Activated T-cell treated with anti-CD3 and anti-CD28 coated beads, Interleukin-2, amount 50 U/mL, for 1 hour (primary cell): ENCODE measurements around the gene RBM47.
"Not testable (repeated sequence)": the region's sequence is repeated elsewhere in the genome, so short reads cannot be mapped to it uniquely, and the experiment has no call there.

ENCODE experiments used
- DNase-seq: peaks from one replicate; pipeline ENCODE4 v3.0.0-alpha.2; 2020

Gene RBM47

DNA sequence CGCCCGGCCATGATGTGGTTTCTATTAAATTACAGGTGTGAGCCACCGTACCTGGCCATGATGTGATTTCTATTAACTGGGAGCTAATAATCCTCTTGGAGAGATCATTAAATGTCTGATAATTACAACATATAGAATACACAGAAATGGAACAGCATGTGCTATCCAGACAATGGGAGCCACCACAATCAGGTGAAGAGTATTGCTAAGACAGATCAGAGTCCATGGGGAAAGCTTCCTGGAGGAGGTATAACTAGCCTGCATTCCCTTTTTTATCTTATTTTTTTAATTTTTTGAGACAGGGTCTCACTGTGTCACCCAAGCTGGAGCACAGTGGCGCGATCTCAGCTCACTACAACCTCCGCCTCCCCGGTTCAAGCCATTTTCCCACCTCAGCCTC is 147.7 kb downstream of the RBM47 start:
- DNase-seq = no peak

DNA sequence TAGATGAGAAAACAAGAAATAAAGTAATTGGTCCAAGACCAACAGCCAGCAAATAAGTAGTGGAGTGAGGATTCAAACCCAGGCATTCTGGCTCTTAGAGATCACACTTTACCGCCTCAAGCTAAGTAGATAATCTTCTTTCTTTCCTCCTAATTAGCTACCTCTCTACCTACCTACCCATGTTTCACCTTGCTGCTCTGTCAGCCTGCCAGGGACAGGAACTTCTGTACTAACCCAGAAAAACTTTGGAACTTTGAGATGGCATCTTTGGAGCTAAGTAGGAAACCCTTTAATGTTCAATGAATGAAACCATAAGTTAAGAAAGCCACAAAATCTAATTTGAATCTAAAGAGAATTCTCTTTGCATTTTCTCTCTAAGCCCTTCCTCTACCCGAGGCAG is 149.4 kb downstream of the RBM47 start:
- no peak for DNase-seq

GRCh38 chr4:40479378-40479777 is 150.3 kb downstream of the RBM47 start:
- no peak for DNase-seq

GRCh38 chr4:40475609-40476008 is 154.1 kb downstream of the RBM47 start:
- no peak for DNase-seq

DNA sequence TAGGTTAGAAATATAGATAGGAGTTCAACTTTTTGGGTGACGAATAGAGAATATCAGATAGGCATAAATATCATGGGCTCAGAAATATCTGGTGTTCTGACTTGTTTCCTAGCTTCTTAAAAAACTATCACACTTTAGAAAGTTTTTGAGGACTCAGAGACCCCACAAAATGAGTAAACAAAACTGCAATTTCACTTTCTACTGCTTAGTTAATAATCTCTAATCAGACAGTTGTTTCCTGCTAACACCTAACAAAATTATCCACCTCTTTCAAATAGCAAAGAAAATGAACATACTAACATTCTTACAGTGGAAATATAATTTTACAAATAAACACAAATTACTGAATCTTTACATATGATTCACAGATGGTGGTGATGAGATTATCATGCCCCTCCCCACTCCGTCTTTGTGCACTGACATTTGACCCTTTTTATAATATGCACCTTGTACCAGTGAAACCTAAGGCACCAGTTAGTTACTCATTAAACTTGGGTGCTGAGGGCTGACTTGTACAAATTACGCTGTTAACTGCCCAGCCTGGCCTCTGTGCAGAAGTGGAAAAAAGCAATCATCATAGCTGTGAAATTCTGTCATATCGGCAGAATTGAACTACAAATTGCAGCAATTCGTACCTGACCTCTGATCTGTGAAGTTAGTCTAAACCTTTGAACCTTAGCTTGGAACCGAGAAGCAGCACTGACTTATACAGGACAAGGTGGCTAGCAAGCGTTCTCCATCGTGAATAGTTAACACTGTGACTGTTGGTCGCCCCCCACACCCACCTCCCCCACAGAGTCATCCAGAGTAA is 155.9 kb downstream of the RBM47 start:
- no peak for DNase-seq

- DNase-seq = no peak
Observed at GRCh38 chr4:40471923-40472322, 157.7 kb downstream of the RBM47 start.

DNA sequence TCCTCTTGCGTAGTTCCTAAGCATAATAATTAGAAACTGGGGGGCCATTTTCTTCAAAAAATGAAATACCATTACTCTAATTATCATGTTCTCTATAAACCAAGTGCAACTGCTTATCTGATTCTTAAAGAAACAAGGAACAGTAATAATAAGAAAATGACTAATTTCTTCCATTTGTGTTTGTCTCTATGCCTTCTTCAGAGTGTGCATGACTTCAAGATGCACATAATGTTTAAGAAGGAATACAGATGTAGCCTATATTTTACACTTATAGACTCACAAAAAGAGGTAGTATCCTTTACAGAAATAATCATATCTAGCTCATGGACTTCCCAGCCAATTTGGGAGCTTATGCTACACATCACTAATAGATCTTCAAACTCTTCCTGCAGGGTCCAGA is 162.9 kb downstream of the RBM47 start:
- DNase-seq = no peak

- DNase-seq = no peak
Observed at GRCh38 chr4:40462326-40462725, 167.3 kb downstream of the RBM47 start.

DNA sequence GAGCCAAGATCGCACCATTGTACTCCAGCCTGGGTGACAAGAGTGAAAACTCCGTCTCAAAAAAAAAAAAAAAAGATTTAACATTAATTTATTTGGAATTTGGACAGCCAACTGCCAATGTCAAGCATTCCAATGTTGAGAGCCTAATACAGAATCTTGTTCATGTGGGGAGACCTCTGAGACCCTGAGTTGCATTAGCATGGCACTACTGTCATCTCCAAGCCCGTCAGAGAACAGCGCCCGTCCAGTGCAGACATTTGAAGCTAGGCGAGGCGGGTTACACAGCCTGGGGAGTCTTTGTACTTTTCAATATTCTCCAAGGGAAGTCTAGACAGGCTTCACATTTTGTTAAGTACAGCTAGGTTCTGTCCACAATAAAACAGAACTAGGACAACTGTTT is 167.8 kb downstream of the RBM47 start:
- DNase-seq = no peak

- DNase-seq = no peak
Observed at GRCh38 chr4:40461062-40461461, 168.6 kb downstream of the RBM47 start.

- no peak for DNase-seq
Observed at GRCh38 chr4:40458683-40459082, 171.0 kb downstream of the RBM47 start.

DNA sequence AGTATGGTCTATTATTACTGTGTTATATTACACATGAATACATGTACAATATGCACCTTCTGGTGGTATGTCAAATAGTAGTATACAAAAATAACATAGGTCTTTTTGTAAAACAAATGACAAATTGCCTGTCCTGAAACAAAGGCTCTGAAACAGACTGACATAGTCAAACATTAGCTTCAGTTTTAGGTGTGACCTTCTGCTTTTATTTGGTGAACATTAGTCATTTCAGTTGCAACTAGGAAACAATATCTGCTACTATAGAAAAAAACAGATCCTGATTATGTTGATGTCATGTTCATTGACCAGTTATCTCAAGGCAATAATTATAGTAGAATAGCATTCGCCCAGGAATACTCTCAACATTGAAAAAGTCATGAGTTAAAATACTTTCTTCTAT is 171.6 kb downstream of the RBM47 start:
- DNase-seq = no peak

DNA sequence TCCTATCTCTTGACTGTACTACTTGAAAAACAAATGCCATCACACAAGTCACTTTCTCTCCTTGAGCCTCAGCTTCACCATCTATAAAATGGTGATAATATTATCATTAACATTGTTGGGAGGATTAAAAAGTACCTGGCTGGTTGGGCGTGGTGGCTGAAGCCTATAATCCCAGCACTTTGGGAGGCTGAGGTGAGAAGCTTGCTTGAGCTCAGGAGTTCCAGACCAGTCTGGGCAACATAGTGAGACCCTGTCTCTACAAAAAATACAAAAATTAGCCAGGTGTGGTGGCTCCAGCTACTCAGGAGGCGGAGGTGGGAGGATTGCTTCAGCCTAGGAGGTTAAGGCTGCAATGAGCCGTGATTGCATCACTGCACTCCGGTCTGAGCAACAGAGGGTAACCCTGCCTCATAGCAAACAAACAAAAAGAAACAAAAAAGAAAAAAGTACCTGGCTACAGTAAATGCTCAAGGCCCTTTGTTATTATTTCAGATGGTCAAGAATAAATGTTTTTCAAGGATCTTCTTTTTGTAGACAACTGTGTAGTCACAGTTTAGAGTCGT is 174.2 kb downstream of the RBM47 start:
- DNase-seq = no peak

DNA sequence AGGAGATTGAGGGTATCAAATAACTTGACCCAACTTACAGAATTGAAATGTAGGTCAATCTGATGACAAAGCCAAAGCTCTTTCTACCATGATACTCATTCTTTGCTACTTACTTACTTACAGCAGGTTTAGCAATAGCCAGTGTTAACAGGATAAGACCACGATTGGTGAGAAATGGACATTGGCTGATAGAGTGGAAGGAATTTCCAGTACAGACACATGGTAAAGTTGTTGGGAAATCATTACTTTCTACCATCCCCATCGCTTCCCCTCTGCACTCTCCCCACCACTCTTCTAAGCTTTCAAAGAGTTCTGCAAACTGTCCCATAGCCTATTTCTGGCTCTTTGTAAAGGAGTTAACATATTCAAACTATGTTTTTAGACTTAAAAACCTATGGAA is 174.8 kb downstream of the RBM47 start:
- DNase-seq = no peak

DNA sequence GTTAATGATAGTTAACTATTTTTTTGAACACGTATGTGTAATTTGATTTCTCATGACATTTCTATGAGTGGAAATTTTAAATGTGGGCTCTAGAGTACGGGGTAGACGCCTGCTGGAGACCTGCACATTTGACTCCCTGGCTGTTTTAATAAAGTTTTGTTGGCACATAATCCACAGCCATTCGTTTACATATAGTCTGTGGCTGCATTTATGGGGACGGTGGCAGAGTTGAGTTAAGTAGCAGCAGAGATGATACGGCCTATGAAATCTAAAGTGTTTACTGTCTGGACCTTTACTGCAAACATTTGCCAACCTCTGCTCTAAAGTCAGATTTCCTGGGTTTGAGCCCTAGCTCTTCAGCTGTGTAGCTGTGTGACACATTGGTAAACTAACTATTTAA is 175.8 kb downstream of the RBM47 start:
- DNase-seq = no peak

GRCh38 chr4:40448875-40449274 is 180.8 kb downstream of the RBM47 start:
- no peak for DNase-seq

DNA sequence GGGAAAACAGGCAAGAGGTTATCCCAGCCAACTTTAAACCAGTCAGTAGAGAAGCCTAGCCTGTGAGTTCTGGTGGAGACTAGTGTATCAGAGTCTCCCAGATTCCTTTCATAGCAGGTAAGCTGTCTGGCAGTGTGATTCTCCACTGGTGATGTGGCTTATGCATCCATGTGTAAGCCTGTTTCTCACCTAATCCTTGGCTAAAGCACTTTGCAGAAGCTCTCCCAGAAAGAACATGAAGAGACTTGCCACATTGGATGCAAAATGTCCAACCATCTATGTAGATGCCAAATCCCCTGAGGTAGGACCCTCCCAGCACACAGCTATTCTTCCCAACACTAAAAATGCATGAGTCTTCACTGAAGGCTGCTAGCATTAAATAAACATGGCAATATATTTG is 182.8 kb downstream of the RBM47 start:
- no peak for DNase-seq

GRCh38 chr4:40446261-40446750 is 183.4 kb downstream of the RBM47 start:
- not testable (repeated sequence) for DNase-seq

- DNase-seq = no peak
Observed at GRCh38 chr4:40445671-40446070, 184.0 kb downstream of the RBM47 start.

DNA sequence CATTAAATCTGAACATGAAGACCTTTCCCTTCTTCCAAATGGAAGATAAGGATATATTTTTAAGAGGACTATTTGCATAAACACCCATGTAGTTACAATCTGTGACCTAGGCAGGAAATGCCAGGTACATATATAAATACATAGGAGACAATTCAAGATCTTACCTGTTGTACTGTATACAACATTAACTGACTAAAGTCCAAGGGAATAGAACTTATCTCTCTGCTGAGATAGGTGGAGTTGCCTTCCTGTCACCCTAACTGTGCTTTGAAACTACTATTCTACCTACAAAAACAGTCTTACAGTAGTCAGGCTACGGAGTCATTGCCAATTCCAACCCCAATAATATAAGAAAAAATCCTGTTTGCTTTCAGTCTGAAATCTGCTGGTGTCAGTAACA is 188.2 kb downstream of the RBM47 start:
- DNase-seq = no peak

DNA sequence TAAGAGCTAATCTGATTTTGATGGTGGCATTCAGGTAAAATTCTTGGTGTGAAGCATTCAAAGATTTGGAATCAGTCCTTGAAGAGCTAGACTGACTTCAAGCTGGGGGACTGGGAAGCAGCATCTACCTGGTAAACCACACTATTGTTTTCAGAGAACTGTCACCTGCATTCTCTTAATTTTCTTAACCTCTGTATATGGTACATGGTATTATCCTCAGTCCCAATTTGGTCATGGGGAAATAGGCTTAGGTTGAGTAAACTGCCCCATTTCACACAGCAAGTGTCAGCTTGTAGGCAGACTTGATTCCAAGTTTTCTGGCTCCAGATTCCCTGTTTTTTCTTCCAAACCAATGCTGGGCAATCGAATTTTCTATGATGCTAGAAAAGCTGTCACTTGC is 190.1 kb downstream of the RBM47 start:
- no peak for DNase-seq

DNA sequence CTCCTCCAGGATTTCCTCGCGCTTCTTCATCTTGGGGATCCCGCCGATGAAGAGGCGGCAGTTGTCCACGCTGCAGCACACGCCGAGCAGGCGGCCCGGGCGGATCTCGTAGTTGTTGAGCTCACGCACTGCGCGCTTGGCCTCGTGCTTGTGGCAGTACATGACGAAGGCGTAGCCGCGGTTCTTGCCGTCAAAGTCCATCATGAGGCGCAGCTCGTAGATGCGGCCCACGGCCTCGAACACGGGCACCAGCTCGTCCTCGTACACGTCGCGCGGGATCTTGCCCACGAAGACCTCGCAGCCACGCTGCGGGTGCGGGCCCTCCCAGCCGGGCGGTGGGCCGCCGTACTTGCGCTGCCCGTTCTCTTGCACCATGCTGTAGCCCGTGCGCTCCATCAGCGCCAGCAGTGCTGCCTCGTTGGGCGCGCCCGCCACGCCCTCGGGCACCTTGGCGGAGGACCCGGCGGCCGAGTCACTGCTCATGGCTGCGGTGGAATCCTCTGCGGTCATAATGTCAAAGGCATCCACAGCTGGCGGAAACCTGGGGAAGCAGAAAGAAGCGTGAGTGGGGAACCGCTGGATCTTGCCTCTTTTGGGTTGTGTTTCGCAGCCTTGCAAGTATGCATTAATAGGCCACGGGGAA is 191.2 kb downstream of the RBM47 start:
- no peak for DNase-seq

DNA sequence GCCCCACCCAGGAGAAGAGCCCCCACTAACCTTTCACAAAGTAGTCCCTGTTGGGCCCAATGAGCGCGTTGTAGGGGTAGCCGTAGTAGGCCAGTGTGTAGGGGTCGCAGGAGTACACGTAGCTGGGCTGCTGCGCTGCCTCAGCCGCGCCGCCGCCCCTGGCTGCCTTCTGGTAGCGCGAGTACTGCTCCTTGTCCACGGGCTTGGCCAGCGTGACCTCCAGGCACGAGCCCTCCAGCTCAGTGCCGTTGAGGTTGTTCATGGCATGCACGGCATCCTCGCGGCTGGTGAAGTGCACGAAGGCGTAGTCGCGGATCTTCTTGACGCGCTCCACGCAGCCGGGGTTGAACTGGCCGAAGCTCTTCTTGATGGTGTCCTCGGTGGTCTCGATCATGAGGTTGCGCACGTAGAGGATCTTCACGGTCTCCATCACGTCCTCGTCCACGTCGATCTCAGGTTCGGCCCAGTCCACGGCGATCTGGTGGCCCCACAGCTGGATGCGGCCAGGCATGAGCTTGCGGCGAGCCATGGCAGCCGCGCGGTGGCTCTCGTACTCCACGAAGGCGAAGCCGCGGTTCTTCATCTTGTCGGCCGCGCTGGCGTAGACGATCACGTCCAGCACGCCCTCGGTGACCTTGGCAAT is 191.8 kb downstream of the RBM47 start:
- no peak for DNase-seq

DNA sequence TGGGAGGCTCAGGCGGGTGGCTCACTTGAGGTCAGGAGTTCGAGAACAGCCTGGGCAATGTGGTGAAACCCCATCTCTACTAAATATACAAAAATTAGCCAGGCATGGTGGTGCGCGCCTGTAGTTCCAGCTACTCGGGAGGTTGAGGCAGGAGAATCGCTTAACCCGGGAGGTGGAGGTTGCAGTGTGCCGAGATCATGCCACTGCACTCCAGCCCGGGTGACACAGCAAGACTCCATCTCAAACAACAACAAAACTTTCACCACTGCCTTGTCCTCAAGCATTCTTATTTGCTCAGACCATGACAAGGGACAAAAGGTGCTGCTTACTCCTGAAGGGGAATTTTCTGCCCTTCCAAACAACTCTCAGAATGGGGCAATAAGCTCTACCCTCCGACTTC is 194.4 kb downstream of the RBM47 start:
- DNase-seq = not testable (repeated sequence)
